ENCODE data around the gene ATP13A4.

GRCh38 chr3:193552923-193553322, 1.8 kb downstream of the ATP13A4 start:
- TF ChIP-seq, protein P1, sequence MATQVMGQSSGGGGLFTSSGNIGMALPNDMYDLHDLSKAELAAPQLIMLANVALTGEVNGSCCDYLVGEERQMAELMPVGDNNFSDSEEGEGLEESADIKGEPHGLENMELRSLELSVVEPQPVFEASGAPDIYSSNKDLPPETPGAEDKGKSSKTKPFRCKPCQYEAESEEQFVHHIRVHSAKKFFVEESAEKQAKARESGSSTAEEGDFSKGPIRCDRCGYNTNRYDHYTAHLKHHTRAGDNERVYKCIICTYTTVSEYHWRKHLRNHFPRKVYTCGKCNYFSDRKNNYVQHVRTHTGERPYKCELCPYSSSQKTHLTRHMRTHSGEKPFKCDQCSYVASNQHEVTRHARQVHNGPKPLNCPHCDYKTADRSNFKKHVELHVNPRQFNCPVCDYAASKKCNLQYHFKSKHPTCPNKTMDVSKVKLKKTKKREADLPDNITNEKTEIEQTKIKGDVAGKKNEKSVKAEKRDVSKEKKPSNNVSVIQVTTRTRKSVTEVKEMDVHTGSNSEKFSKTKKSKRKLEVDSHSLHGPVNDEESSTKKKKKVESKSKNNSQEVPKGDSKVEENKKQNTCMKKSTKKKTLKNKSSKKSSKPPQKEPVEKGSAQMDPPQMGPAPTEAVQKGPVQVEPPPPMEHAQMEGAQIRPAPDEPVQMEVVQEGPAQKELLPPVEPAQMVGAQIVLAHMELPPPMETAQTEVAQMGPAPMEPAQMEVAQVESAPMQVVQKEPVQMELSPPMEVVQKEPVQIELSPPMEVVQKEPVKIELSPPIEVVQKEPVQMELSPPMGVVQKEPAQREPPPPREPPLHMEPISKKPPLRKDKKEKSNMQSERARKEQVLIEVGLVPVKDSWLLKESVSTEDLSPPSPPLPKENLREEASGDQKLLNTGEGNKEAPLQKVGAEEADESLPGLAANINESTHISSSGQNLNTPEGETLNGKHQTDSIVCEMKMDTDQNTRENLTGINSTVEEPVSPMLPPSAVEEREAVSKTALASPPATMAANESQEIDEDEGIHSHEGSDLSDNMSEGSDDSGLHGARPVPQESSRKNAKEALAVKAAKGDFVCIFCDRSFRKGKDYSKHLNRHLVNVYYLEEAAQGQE (IDR thresholded peaks at IDR 0.05; ENCODE audit: insufficient replicate concordance, low read depth) = no peak
- TF ChIP-seq, protein P2, sequence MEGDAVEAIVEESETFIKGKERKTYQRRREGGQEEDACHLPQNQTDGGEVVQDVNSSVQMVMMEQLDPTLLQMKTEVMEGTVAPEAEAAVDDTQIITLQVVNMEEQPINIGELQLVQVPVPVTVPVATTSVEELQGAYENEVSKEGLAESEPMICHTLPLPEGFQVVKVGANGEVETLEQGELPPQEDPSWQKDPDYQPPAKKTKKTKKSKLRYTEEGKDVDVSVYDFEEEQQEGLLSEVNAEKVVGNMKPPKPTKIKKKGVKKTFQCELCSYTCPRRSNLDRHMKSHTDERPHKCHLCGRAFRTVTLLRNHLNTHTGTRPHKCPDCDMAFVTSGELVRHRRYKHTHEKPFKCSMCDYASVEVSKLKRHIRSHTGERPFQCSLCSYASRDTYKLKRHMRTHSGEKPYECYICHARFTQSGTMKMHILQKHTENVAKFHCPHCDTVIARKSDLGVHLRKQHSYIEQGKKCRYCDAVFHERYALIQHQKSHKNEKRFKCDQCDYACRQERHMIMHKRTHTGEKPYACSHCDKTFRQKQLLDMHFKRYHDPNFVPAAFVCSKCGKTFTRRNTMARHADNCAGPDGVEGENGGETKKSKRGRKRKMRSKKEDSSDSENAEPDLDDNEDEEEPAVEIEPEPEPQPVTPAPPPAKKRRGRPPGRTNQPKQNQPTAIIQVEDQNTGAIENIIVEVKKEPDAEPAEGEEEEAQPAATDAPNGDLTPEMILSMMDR (IDR thresholded peaks at IDR 0.05; ENCODE audit: insufficient read depth, low read length) = no peak
- TF ChIP-seq POLR2AphosphoS5 (IDR thresholded peaks at IDR 0.05; ENCODE audit: low read depth) = no peak
- no peak for TF ChIP-seq GABPA (IDR thresholded peaks at IDR 0.05; ENCODE audit: low read depth)
